Measurements from ENCODE around the gene LCP2.
A peak's percentile ranks its signal among the peaks of the same experiment; 100 is the strongest.
"Not testable (repeated sequence)": the region's sequence is repeated elsewhere in the genome, so short reads cannot be mapped to it uniquely, and the experiment has no call there.

LCP2 gene

GRCh38 chr5:170248172-170248930 lies 49.2 kb downstream of the LCP2 start:
- DNase-seq: no peak

- no peak for DNase-seq
Measured at GRCh38 chr5:170247363-170247762, 50.2 kb downstream of the LCP2 start.

GRCh38 chr5:170246126-170246870 lies 51.3 kb downstream of the LCP2 start:
- DNase-seq: no peak

- not testable (repeated sequence) for DNase-seq
Measured at GRCh38 chr5:170245436-170245835, 52.1 kb downstream of the LCP2 start.

- no peak for DNase-seq
Measured at GRCh38 chr5:170238456-170239196, 59.0 kb downstream of the LCP2 start.

- no peak for DNase-seq
Measured at GRCh38 chr5:170235876-170236864, 61.4 kb downstream of the LCP2 start.

- DNase-seq: no peak
Measured at GRCh38 chr5:170233358-170233892, 64.2 kb downstream of the LCP2 start.

GRCh38 chr5:170232786-170233185 lies 64.8 kb downstream of the LCP2 start, which contains the start of gene C5orf58:
Gene C5orf58, plus strand, starts transcription at chr5:170232985. Its CDS starts 1,992 bp downstream, at chr5:170234977.
- DNase-seq: no peak

GRCh38 chr5:170228762-170229435 lies 68.7 kb downstream of the LCP2 start:
- no peak for DNase-seq

GRCh38 chr5:170226661-170227060 lies 70.9 kb downstream of the LCP2 start:
- DNase-seq: no peak

- DNase-seq: no peak
Measured at GRCh38 chr5:170226129-170226615, 71.4 kb downstream of the LCP2 start.

- peak; percentile 35 to 69 (median 57) for DNase-seq
Measured at GRCh38 chr5:170225326-170226128, 72.0 kb downstream of the LCP2 start.

GRCh38 chr5:170223906-170224305 lies 73.7 kb downstream of the LCP2 start:
- DNase-seq: no peak

- no peak for DNase-seq
Measured at GRCh38 chr5:170223360-170223759, 74.2 kb downstream of the LCP2 start.

GRCh38 chr5:170221327-170221741 lies 76.2 kb downstream of the LCP2 start:
- no peak for DNase-seq

- no peak for DNase-seq
Measured at GRCh38 chr5:170220191-170220590, 77.4 kb downstream of the LCP2 start.

- DNase-seq: peak in 1 of 5 experiments; percentile 11
Measured at GRCh38 chr5:170219615-170220014, 78.0 kb downstream of the LCP2 start.

GRCh38 chr5:170218726-170219125 lies 78.9 kb downstream of the LCP2 start:
- no peak for DNase-seq

GRCh38 chr5:170217831-170218230 lies 79.7 kb downstream of the LCP2 start:
- no peak for DNase-seq

All from T-helper 2 cell (primary cell).